ENCODE measurements around the gene MCM10. TPM values are rescaled to one million over a fixed set of nuclear protein-coding genes. Genes with fewer than 3 reads are reported as not detected.
"Not testable (repeated sequence)": the region's sequence is repeated elsewhere in the genome, so short reads cannot be mapped to it uniquely, and the experiment has no call there.

Gene MCM10
- total RNA-seq, 3 donors from 2014 or later = 1.6 to 8.6 (median 2.2) TPM

DNA sequence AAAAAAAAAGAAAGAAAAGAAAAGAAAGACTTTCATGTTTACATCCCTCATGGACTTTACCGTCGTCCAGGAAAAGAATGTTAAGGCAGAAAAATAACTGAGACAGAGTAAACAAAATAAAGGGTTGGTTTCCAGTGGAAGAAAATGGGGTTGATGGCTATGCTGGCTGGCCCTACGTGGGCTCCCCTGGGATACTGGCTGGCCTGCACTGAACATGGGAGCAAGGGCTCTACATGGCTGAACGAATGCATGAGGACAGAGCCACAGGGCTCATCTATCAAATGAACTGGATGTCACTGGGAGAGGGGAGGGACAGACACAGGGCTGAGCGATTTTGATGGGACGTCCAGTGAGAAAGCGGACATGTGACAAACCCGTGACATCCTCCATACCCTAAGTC is 75.3 kb downstream of the MCM10 start:
- no peaks in the 10 kb centered on the region for H3K36me3 ChIP-seq (ENCODE audit: low read depth)
- intact Hi-C loops (cut with DNase I, micrococcal nuclease) = no loop called here
- H3K4me1 ChIP-seq (ENCODE audit: low read depth) = no peaks in the 10 kb centered on the region
- no peak overlapping the region for H3K4me3 ChIP-seq
- DNase-seq = no peak
- TF ChIP-seq, protein P1, sequence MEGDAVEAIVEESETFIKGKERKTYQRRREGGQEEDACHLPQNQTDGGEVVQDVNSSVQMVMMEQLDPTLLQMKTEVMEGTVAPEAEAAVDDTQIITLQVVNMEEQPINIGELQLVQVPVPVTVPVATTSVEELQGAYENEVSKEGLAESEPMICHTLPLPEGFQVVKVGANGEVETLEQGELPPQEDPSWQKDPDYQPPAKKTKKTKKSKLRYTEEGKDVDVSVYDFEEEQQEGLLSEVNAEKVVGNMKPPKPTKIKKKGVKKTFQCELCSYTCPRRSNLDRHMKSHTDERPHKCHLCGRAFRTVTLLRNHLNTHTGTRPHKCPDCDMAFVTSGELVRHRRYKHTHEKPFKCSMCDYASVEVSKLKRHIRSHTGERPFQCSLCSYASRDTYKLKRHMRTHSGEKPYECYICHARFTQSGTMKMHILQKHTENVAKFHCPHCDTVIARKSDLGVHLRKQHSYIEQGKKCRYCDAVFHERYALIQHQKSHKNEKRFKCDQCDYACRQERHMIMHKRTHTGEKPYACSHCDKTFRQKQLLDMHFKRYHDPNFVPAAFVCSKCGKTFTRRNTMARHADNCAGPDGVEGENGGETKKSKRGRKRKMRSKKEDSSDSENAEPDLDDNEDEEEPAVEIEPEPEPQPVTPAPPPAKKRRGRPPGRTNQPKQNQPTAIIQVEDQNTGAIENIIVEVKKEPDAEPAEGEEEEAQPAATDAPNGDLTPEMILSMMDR (IDR thresholded peaks at IDR 0.05) = no peak
- H3K9me3 ChIP-seq = no peaks in the 10 kb centered on the region
- no peak for ATAC-seq

DNA sequence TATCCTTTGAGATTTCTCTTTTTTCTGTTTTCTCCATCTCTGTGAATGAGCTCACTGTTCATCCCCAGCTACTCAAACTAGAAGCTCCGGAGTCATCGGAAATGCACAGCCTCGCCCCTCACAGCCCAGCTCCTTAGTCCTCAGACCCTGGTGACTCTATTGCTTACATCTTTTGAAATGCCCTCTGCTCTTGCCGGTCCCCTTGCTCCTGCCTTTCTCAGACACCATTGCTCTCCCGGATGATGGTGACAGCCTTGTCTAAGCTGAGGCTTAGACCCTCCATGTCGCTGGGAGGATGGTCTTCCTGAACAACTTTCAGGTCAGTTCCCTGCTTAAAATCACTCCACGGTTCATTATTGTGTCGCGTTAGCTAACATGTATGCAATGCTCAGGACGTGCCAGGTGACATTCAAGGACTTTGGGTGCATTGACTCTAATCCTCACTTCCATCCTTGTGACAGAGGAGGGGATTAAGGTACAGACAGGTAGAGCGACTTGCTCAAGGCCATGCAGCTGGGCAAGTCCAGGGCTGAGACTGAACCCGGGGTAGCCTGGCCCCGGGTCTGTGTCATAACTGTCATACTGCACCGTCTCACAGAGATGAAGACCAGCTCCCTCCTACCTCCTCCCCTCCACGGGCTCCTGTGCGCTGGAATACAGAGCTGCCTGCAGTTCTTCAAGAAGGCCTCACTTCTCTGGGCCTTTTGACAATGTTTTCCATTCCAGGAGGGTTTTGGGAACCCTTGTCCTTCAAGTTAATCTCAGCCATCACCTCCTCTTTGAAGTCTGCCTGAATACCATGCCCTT is 77.1 kb downstream of the MCM10 start:
- DNase-seq = no peak
- Histone ChIP-seq H3K4me1 (ENCODE audit: low read depth) (no peaks in the 10 kb centered on the region), H3K9me3 (no peaks in the 10 kb centered on the region), H3K36me3 (ENCODE audit: low read depth) (no peaks in the 10 kb centered on the region), H3K4me3 (no peak overlapping the region)
- intact Hi-C loops (cut with DNase I, micrococcal nuclease) = no loop called here
- TF ChIP-seq, protein P1 (IDR thresholded peaks at IDR 0.05) = no peak
- ATAC-seq = no peak

DNA sequence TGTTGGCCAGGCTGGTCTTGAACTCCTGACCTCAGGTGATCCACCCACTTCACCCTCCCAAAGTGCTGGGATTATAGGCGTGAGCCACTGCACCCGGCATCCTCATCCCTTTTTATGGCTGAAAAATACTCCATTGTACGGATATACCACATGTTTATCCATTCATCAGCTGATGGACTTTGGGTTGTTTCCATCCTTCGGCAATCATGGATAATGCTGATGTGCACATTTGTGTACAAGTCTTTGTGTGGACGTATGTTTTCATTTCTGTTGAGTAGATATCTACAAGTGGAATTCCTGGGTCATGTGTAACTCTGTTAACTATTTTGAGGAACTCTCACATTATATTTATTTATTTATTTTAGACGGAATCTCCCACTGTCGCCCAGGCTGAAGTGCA is 78.6 kb downstream of the MCM10 start:
- Histone ChIP-seq H3K4me3 (no peak overlapping the region), H3K4me1 (ENCODE audit: low read depth) (no peaks in the 10 kb centered on the region), H3K36me3 (ENCODE audit: low read depth) (no peaks in the 10 kb centered on the region), H3K9me3 (no peaks in the 10 kb centered on the region)
- DNase-seq (no peak), ATAC-seq (no peak)
- intact Hi-C loops (cut with DNase I, micrococcal nuclease) = no loop called here
- TF ChIP-seq, protein P1 (IDR thresholded peaks at IDR 0.05) = no peak

DNA sequence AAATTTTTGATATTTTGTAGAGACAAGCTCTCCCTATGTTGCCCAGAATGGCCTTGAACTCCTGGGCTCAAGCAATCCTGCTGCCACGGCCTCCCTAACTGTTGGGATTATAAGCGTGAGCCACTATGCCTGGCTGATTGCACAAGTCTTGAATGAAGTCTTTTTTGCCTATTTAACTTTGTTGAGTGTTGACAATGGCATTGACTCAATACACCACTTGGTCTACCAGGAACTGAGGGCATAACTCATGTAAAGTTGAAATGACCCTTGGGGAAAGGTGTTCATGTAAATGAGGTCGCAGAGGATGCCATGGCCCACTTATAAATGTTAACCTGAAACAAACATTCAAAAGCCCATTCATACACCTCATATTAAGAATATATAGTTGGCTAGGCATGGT is 80.3 kb downstream of the MCM10 start:
- no peaks in the 10 kb centered on the region for H3K4me1 ChIP-seq (ENCODE audit: low read depth)
- no peak overlapping the region for H3K4me3 ChIP-seq
- H3K9me3 ChIP-seq = no peaks in the 10 kb centered on the region
- ATAC-seq (no peak), DNase-seq (no peak)
- TF ChIP-seq, protein P1 (IDR thresholded peaks at IDR 0.05) = no peak
- intact Hi-C loops (cut with DNase I, micrococcal nuclease) = no loop called here
- H3K36me3 ChIP-seq (ENCODE audit: low read depth) = no peaks in the 10 kb centered on the region

DNA sequence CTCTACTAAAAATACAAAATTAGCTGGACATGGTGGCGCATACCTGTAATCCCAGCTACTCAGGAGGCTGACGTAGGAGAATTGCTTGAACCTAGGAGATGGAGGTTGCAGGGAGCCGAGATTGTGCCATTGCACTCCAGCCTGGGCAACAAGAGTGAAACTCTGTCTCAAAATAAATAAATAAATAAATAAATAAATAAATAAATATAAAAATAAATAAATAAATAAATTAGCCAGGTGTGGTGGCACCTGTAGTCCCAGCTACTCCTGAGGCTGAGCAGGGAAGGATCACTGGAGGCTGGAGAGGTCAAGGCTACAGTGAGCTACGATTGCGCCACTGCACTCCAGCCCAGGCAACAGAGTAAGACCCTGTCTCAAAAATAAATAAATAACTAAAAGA is 80.9 kb downstream of the MCM10 start:
- H3K4me1 ChIP-seq (ENCODE audit: low read depth); DNase-seq; ATAC-seq; H3K36me3 ChIP-seq (ENCODE audit: low read depth); H3K9me3 ChIP-seq; intact Hi-C loops (cut with DNase I, micrococcal nuclease); H3K4me3 ChIP-seq: not testable (repeated sequence)

DNA sequence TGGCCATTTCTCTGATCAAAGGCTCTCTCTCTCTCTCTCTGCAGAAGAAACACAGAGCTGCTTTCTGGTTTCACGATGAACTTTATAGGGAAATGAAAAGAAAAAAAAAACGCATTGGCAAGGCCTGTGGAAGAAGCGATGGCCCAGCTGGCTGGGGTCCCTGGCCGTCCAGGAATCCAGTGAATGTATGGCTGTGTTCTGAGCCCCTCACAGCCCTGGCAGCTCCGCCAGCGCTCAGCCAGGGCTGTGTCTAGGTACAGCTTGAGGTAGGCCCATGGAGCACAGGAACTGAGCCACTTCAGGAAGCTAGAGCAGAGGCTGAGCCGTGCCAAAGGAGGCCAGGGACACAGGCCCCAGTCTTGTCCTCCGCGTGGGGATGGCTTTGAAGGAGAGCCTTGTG is 85.9 kb downstream of the MCM10 start:
- ATAC-seq (no peak), DNase-seq (no peak)
- no peaks in the 10 kb centered on the region for H3K36me3 ChIP-seq (ENCODE audit: low read depth)
- H3K4me3 ChIP-seq = no peak overlapping the region
- H3K4me1 ChIP-seq (ENCODE audit: low read depth) = no peaks in the 10 kb centered on the region
- TF ChIP-seq, protein P1 (IDR thresholded peaks at IDR 0.05) = no peak
- no peaks in the 10 kb centered on the region for H3K9me3 ChIP-seq
- intact Hi-C loops (cut with DNase I, micrococcal nuclease) = no loop called here

Measured in mucosa of descending colon (tissue), 3 donors.